DOHH2 (cell line): Measurements from ENCODE around the gene TRIM40.

Experiments used
- H3F3A ChIP-seq: fragments of 200-600 bp; sonication (generic), shearing (Covaris generic); 2 replicates; pipeline ENCODE4 v1.6.0; 2016; ENCODE audit warnings: antibody characterized with exemption, mild to moderate bottlenecking; ENCODE audit not compliant: control insufficient read depth, insufficient read depth
- H3K27ac ChIP-seq: fragments of 200-600 bp; sonication (generic); 2 replicates; pipeline ENCODE4 v1.5.1; 2014; ENCODE audit warnings: low read depth, mild to moderate bottlenecking, low read length, moderate library complexity
- H3K27me3 ChIP-seq: fragments of 200-600 bp; sonication (generic); 2 replicates; pipeline ENCODE4 v1.6.1; 2014; ENCODE audit warnings: mild to moderate bottlenecking, low read length, mixed read lengths; ENCODE audit not compliant: control insufficient read depth
- H3K36me3 ChIP-seq: fragments of 200-600 bp; sonication (generic); 2 replicates; pipeline ENCODE4 v1.6.1; 2014; ENCODE audit warnings: mild to moderate bottlenecking, low read length, moderate library complexity, mixed read lengths; ENCODE audit not compliant: control insufficient read depth
- H3K4me1 ChIP-seq: fragments of 200-600 bp; sonication (generic); 2 replicates; pipeline ENCODE4 v1.6.1; 2014; ENCODE audit warnings: mild to moderate bottlenecking, low read length, mixed read lengths; ENCODE audit not compliant: control insufficient read depth
- H3K4me2 ChIP-seq: fragments of 200-600 bp; sonication (generic); 2 replicates; pipeline ENCODE4 v1.6.0; 2014; ENCODE audit warnings: mild to moderate bottlenecking, low read length, moderate library complexity
- H3K4me3 ChIP-seq: fragments of 200-600 bp; sonication (generic); 2 replicates; pipeline ENCODE4 v1.5.1; 2014; ENCODE audit warnings: mild to moderate bottlenecking, low read length, mixed read lengths
- H3K79me2 ChIP-seq: fragments of 200-600 bp; sonication (generic); 2 replicates; pipeline ENCODE4 v1.6.1; 2014; ENCODE audit warnings: mild to moderate bottlenecking, low read length, mixed read lengths; ENCODE audit not compliant: control insufficient read depth
- H3K9me2 ChIP-seq: fragments of 200-600 bp; sonication (generic); replicated peaks from 2 replicates; pipeline ENCODE4 v1.6.1; 2014; ENCODE audit warnings: mild to moderate bottlenecking, low read length, mixed read lengths; ENCODE audit not compliant: control insufficient read depth
- H3K9me3 ChIP-seq: fragments of 200-600 bp; sonication (generic); 2 replicates; pipeline ENCODE4 v1.6.1; 2014; ENCODE audit warnings: antibody characterized with exemption, low read length, mixed read lengths; ENCODE audit not compliant: control insufficient read depth, insufficient read depth
- H4K20me1 ChIP-seq: fragments of 200-600 bp; sonication (generic); 2 replicates; pipeline ENCODE4 v1.6.0; 2014; ENCODE audit warnings: low read depth, mild to moderate bottlenecking, antibody characterized with exemption, low read length, moderate library complexity; ENCODE audit not compliant: control insufficient read depth, insufficient read depth
- EZH2phosphoT487 ChIP-seq: fragments of 200-600 bp; sonication (generic); IDR thresholded peaks from 2 replicates; pipeline ENCODE4 v1.6.1; 2017; ENCODE audit warnings: borderline replicate concordance, mild to moderate bottlenecking, antibody characterized with exemption, low read length, moderate library complexity, mixed read lengths
- TF ChIP-seq, protein P1 (sequence below): fragments of 200-600 bp; sonication (generic); IDR thresholded peaks from one replicate; pipeline ENCODE4 v1.5.1; 2014; ENCODE audit warnings: antibody characterized with exemption, mild to moderate bottlenecking, low read depth, low read length; ENCODE audit not compliant: poor library complexity, severe bottlenecking

Gene TRIM40

DNA sequence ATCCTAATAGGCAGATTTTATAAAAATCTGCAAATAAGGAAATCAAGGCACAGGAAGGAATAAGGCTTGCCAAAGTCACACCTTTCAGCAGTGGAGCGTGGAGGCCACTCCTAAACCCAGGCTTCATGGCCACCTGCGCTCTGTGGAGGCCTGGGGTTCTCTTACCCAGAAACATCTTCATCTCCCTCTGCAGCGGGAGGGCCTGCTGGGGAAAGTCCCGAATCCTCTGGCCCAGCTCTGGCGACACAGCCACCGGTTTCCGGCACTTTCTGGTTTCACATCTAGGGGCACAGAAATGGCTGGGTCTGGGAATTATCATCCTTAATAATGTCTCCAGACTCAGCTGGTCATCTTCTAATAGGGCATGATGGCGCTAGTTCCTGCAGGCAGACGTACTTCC, 20.8 kb downstream of the TRIM40 start:
- TF ChIP-seq, protein P1, sequence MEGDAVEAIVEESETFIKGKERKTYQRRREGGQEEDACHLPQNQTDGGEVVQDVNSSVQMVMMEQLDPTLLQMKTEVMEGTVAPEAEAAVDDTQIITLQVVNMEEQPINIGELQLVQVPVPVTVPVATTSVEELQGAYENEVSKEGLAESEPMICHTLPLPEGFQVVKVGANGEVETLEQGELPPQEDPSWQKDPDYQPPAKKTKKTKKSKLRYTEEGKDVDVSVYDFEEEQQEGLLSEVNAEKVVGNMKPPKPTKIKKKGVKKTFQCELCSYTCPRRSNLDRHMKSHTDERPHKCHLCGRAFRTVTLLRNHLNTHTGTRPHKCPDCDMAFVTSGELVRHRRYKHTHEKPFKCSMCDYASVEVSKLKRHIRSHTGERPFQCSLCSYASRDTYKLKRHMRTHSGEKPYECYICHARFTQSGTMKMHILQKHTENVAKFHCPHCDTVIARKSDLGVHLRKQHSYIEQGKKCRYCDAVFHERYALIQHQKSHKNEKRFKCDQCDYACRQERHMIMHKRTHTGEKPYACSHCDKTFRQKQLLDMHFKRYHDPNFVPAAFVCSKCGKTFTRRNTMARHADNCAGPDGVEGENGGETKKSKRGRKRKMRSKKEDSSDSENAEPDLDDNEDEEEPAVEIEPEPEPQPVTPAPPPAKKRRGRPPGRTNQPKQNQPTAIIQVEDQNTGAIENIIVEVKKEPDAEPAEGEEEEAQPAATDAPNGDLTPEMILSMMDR = no peak
- TF ChIP-seq EZH2phosphoT487 = no peak
- Histone ChIP-seq H3K27ac (no peak overlapping the region), H3K4me2 (no peak overlapping the region)

DNA sequence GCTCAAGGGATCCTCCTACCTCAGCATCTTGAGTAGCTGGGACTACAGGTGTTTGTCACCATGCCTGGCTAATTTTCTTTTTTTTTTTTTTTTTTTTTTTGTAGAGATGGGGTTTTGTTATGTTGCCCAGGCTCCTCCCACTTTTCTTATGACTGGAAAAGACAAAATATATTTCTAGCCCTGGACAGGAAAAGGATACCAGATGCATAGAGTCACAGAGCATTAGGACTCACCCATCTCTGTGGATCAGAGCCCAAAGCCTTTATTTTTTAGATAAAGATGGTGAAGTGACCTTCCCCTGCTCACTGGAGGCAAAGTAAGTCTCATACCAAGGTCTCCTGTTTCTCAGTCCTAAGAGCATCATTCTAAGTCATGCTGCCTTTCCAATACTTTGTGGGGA, 21.6 kb downstream of the TRIM40 start:
- Histone ChIP-seq H3K9me2 (no peaks in the 10 kb centered on the region), H3K4me1 (no peaks in the 10 kb centered on the region), H3K27ac (no peak overlapping the region), H3K4me3 (no peak overlapping the region), H3K36me3 (no peaks in the 10 kb centered on the region), H3K79me2 (no peaks in the 10 kb centered on the region), H3K9me3 (no peaks in the 10 kb centered on the region), H3K27me3 (peaks cover 30% of the 10 kb centered on the region), H3F3A (no peaks in the 10 kb centered on the region), H3K4me2 (no peak overlapping the region), H4K20me1 (no peaks in the 10 kb centered on the region)
- TF ChIP-seq, protein P1 = no peak
- no peak for TF ChIP-seq EZH2phosphoT487

More for the DNA sequence above, 20.8 kb downstream of the TRIM40 start:
- Histone ChIP-seq H3F3A (no peaks in the 10 kb centered on the region), H3K27me3 (peaks cover 35% of the 10 kb centered on the region), H3K36me3 (no peaks in the 10 kb centered on the region), H3K79me2 (no peaks in the 10 kb centered on the region), H3K9me2 (no peaks in the 10 kb centered on the region), H4K20me1 (no peaks in the 10 kb centered on the region), H3K4me3 (no peak overlapping the region), H3K4me1 (no peaks in the 10 kb centered on the region), H3K9me3 (no peaks in the 10 kb centered on the region)

DNA sequence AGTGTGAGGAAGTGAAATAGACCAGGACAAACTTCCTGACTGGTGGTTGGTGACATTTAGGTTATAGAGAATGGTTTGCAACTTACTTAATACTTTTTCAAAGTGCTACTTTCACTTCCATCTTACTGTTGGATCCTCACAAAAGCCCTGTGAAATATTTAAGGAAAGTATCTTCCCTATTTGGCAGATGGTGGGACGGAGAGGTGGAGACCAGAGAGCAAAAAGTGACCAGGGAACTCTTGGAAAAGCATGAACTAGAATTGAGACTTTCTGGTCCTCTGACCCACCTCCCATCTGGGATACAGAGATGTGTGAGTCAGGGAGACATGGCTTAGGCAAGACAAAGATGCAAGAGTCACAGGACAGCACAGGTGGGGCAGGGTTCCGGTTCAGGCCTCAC, 22.1 kb downstream of the TRIM40 start:
- Histone ChIP-seq H3K9me2 (no peaks in the 10 kb centered on the region), H3F3A (no peaks in the 10 kb centered on the region), H3K4me3 (no peak overlapping the region), H3K79me2 (no peaks in the 10 kb centered on the region), H3K4me1 (no peaks in the 10 kb centered on the region), H3K27ac (no peak overlapping the region), H3K9me3 (no peaks in the 10 kb centered on the region), H3K27me3 (peaks cover 30% of the 10 kb centered on the region), H4K20me1 (no peaks in the 10 kb centered on the region), H3K36me3 (no peaks in the 10 kb centered on the region), H3K4me2 (no peak overlapping the region)
- TF ChIP-seq, protein P1 = no peak
- no peak for TF ChIP-seq EZH2phosphoT487
